GM12872 (cell line): ENCODE data around the gene ACIN1.

Experiments used
- CTCF ChIP-seq: IDR thresholded peaks from 3 replicates; pipeline ENCODE4 v1.5.1; 2011; ENCODE audit warnings: low read depth, mild to moderate bottlenecking, low read length, moderate library complexity; ENCODE audit not compliant: insufficient read depth

ACIN1 gene

GRCh38 chr14:23128969-23129758 lies 34.2 kb upstream of the ACIN1 start:
- no peak for TF ChIP-seq CTCF

GRCh38 chr14:23127861-23128260 lies 32.9 kb upstream of the ACIN1 start:
- no peak for TF ChIP-seq CTCF

- no peak for TF ChIP-seq CTCF
These were observed 31.8 kb upstream of the ACIN1 start for GRCh38 chr14:23126548-23127278.

GRCh38 chr14:23125933-23126524 lies 31.1 kb upstream of the ACIN1 start:
- no peak for TF ChIP-seq CTCF

- TF ChIP-seq CTCF: no peak
These were observed 30.1 kb upstream of the ACIN1 start for GRCh38 chr14:23125011-23125410.

GRCh38 chr14:23124337-23124954 lies 29.5 kb upstream of the ACIN1 start:
- TF ChIP-seq CTCF: no peak

GRCh38 chr14:23123419-23123818 lies 28.5 kb upstream of the ACIN1 start:
- TF ChIP-seq CTCF: no peak
